ENCODE data around the gene PDE1C. TPM values are rescaled to one million over a fixed set of nuclear protein-coding genes. Genes with fewer than 3 reads are reported as not detected.

PDE1C gene
- total and polyA plus RNA-seq, 2 of the 4 experiments (the other 2 are of a cell fraction): 14.2 to 61.5 TPM

GRCh38 chr7:31933481-31933880 is 136.7 kb downstream of the PDE1C start:
- intact Hi-C loops (cut with micrococcal nuclease) (no loop called here), dilution Hi-C loops (cut with HindIII; ENCODE audit: low sequenced_read_pairs, unreplicated experiment) (no loop called here), in situ Hi-C loops (cut with MboI; ENCODE audit: low sequenced_read_pairs) (no loop called here)
- ChIA-PET CTCF (no interaction called here), POLR2A (ENCODE audit: unreplicated experiment) (no interaction called here)
- Histone ChIP-seq H2AK5ac (ENCODE audit: low read depth, low read length) (no peak overlapping the region), H3K56ac (ENCODE audit: extremely low read depth, insufficient read depth, low read length) (no peak overlapping the region), H3K4me2 (ENCODE audit: low read depth, low read length) (no peak overlapping the region), H3K14ac (replicated peaks; ENCODE audit: low read depth, low read length) (no peak overlapping the region), H3K27me3 (ENCODE audit: control insufficient read depth, insufficient read depth, low read length) (no peaks in the 10 kb centered on the region), H3K9ac (ENCODE audit: low read depth, low read length) (no peak overlapping the region), H3K27ac (ENCODE audit: insufficient read depth, low read length) (no peak overlapping the region), H3K18ac (ENCODE audit: low read depth, low read length) (no peak overlapping the region), H4K8ac (ENCODE audit: low read depth in 2 of 2, low read length in 2 of 2) (no peak overlapping the region), H2BK5ac (ENCODE audit: low read depth, low read length, poor library complexity, severe bottlenecking) (no peak overlapping the region), H4K91ac (ENCODE audit: insufficient read depth, low read depth, low read length) (no peak overlapping the region), H2BK120ac (ENCODE audit: low read depth, low read length) (no peak overlapping the region), H3K4me1 (ENCODE audit: control insufficient read depth, insufficient read depth, low read length) (no peaks in the 10 kb centered on the region; the same call in 1 of the 2 replicates), H2BK15ac (ENCODE audit: low read depth, low read length) (no peak overlapping the region), H3K4me3 (ENCODE audit: insufficient read depth, low read depth, low read length) (no peak overlapping the region), H4K5ac (ENCODE audit: low read depth, low read length) (no peak overlapping the region), H2AFZ (replicated peaks; ENCODE audit: low read length, poor library complexity) (no peak overlapping the region), H3K4ac (ENCODE audit: low read depth, low read length) (no peak overlapping the region), H2BK20ac (ENCODE audit: low read depth, low read length) (no peak overlapping the region), H3K9me1 (ENCODE audit: insufficient read depth, low read length) (no peaks in the 10 kb centered on the region), H3K23ac (ENCODE audit: low read depth, low read length) (no peak overlapping the region), H3K79me1 (ENCODE audit: low read depth in 1 of 2, low read length in 2 of 2) (peaks cover 9 to 19% of the 10 kb centered on the region in 2 experiments), H3K36me3 (ENCODE audit: control insufficient read depth, insufficient read depth, low read length) (no peaks in the 10 kb centered on the region), H2AK9ac (replicated peaks; ENCODE audit: low read depth, low read length, poor library complexity) (no peak overlapping the region), H3K9me3 (ENCODE audit: control insufficient read depth, insufficient read depth, low read length) (no peaks in the 10 kb centered on the region), H4K20me1 (ENCODE audit: insufficient read depth, low read length) (no peaks in the 10 kb centered on the region)
- peak; percentile 28 for DNase-seq
- BruUV-seq (replicated peaks): no TSS peak
- ATAC-seq (ENCODE audit: low read depth): no peak
- TF ChIP-seq USF2 (IDR thresholded peaks at IDR 0.05; ENCODE audit: low read depth, low read length): no peak
- TF ChIP-seq CEBPB (IDR thresholded peaks at IDR 0.05; ENCODE audit: low read depth, low read length): peak; percentile 36; the same call in 1 of the 2 replicates
- WGBS, 2 experiments (ENCODE audit: extremely low coverage in 2 of 2, insufficient read length in 1 of 2): no CpG with 5 or more reads among the region's 1 CpG

All from IMR-90 (cell line).